Pancreas (tissue), 10 donors: ENCODE data around the gene CIPC. TPM values are rescaled to one million over a fixed set of nuclear protein-coding genes. Genes with fewer than 3 reads are reported as not detected.

Source experiments
- ATAC-seq, 4 donors: fragments of 200-7000 bp; cut with Tn5 transposase; one replicate each; pipeline versions ENCODE4 v1.8.0 to v1.9.1; 2020; ENCODE audit warnings: mild to moderate bottlenecking in 4 of 4, moderate library complexity in 4 of 4
- DNase-seq, 6 donors: peaks; one replicate each; pipeline ENCODE4 v3.0.0-alpha.2; 2020
- FAIRE-seq: peaks from 2 replicates; lab custom pipeline; 2012; peaks lifted over from hg19 to GRCh38; lab: Jason Lieb, UNC
- H3K27ac ChIP-seq, 4 donors: fragments of 200-600 bp; sonication (generic); 1 replicate in 3 of 4; 2 replicates in 1 of 4; pipeline versions ENCODE4 v1.5.0 to v1.8.0; 2020
- H3K27me3 ChIP-seq, 4 donors: fragments of 200-600 bp; one replicate each; pipeline ENCODE4 v1.8.0; 2021
- H3K36me3 ChIP-seq, 3 donors: fragments of 200-600 bp; sonication (generic) in 1 of 3; one replicate each; pipeline versions ENCODE4 v1.5.0 to v1.8.0; 2020 to 2021
- H3K4me1 ChIP-seq, 3 donors: fragments of 200-600 bp; one replicate each; pipeline ENCODE4 v1.8.0; 2021
- H3K4me3 ChIP-seq, 4 donors: fragments of 200-600 bp; sonication (generic) in 2 of 4; one replicate each; pipeline versions ENCODE4 v1.5.0 to v1.8.0; 2020 to 2021
- H3K9me3 ChIP-seq, 4 donors: fragments of 200-600 bp; one replicate each; pipeline ENCODE4 v1.8.0; 2021
- CTCF ChIP-seq, 4 donors: fragments of 200-600 bp; sonication (generic) in 3 of 4; IDR thresholded peaks; one replicate each; pipeline versions ENCODE4 v1.5.0 to v1.8.0; 2021; ENCODE audit warnings: antibody characterized with exemption in 4 of 4
- WGBS, 2 donors: extraction: QIAGEN DNeasy Blood & Tissue Kit; methylation state at CpG; one replicate each; pipeline ENCODE4 v1.1.7; 2013; 5-methylcytosine and 5-hydroxymethylcytosine counted together
- intact Hi-C, 3 donors: fragments of 100-400 bp; cut with DNase I; formaldehyde crosslinking; loops; one replicate each; pipeline versions ENCODE4 v1.11.1 to v1.14.2; 2022
- polyA plus RNA-seq, 2 donors: library from polyadenylated mRNA; stranded (reverse); fragments of 200-250 nt; gene quantifications; one replicate each; pipeline ENCODE4 v1.2.3, GENCODE V29; 2013
- total RNA-seq, 6 donors: library from RNA; stranded (reverse); fragmentation: NEBNext Ultra II Directional in 4 of 6; extraction: Animal tissue kit (Norgen Biotek cat#: 25700) in 4 of 6; gene quantifications; one replicate each; pipeline versions ENCODE4 v1.2.1 to v1.2.4, GENCODE V29; 2021 to 2023
- donor health status: healthy with polysubstance abuse.
- donor health status: DM: no; HTN: no; CAD: no; lungs with moderate emphysema.
- donor health status: DM: no; HTN: no; CAD: no.
- donor health status: control.
- donor health status: control.
- donor health status: Bipolar disorder and iron deficiency.
- donor health status: DM: yes; HTN: yes; CAD: no.
- donor health status: DM: no; HTN: no; CAD: no.
- donor health status: DM: no; HTN: no; CAD: no.
- donor health status: DM: yes; HTN: yes; CAD: no.

CIPC gene
- total and polyA plus RNA-seq, 8 donors, result 2.7 to 12.6 (median 7.6) TPM

GRCh38 chr14:77141214-77142004, 43.4 kb downstream of the CIPC start, which contains the start of gene ZDHHC22:
TSS of gene ZDHHC22 (minus strand) at chr14:77141791. CDS start at chr14:77139738, 2,053 bp downstream.
- 1% methylated on average over 47 to 77 of the region's 77 CpGs for WGBS, 2 donors
- intact Hi-C loops, result no loop called here
- peak; percentile 53 to 76 (median 66) for ATAC-seq
- Histone ChIP-seq H3K27ac (no peak within 1 kb of the TSS), H3K4me1 (peaks cover 0 to 13% (median 3%) of the 10 kb centered on the region in 3 donors), H3K4me3 (peak within 1 kb of the TSS in 3 of 4 donors; percentile 7 to 49 (median 31)), H3K36me3 (no peaks in the 10 kb centered on the region), H3K9me3 (no peaks in the 10 kb centered on the region), H3K27me3 (peaks cover 0 to 33% (median 4%) of the 10 kb centered on the region in 4 donors)
- DNase-seq, result peak in 3 of 6 donors; percentile 21 to 72 (median 69)
- peak in 1 of 4 donors; percentile 13 for TF ChIP-seq CTCF (IDR thresholded peaks at IDR 0.05)
- FAIRE-seq, result no peak

- H3K27me3 ChIP-seq, result peaks cover 0 to 33% (median 4%) of the 10 kb centered on the region in 4 donors
- no peak for ATAC-seq
- intact Hi-C loops, result no loop called here
- WGBS, 2 donors, result 12 to 14% methylated on average over 9 of the region's 9 CpGs
- no peak overlapping the region for H3K27ac ChIP-seq
- no peak overlapping the region for H3K4me3 ChIP-seq
- peaks cover 0 to 13% (median 3%) of the 10 kb centered on the region in 3 donors for H3K4me1 ChIP-seq
- H3K36me3 ChIP-seq, result no peaks in the 10 kb centered on the region
- no peaks in the 10 kb centered on the region for H3K9me3 ChIP-seq
- DNase-seq, result peak in 1 of 6 donors; percentile 10
- no peak for TF ChIP-seq CTCF (IDR thresholded peaks at IDR 0.05)
- no peak for FAIRE-seq
Measured at GRCh38 chr14:77142005-77142800, 44.1 kb downstream of the CIPC start.

DNA sequence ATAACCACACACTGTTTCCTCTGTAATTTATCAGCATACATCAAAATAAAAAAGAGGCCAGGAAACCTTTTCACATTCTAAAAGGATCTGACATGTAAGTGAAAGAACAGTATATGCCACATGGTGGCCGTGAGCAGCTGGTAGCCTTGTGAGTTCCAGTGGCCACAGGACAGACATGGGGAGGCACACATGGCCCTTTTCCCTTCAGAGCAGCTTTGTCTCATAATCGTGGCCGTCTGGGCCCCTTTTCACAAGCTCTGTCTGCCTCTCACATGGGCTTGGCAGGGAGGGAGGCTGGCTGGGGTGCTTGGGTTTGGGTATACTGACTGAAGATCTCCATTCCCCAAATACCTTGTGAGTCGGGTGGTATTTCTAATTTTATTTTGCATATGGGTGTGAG, 45.0 kb downstream of the CIPC start:
- H3K27ac ChIP-seq, result no peak overlapping the region
- intact Hi-C loops, result no loop called here
- H3K36me3 ChIP-seq, result no peaks in the 10 kb centered on the region
- no peak for TF ChIP-seq CTCF (IDR thresholded peaks at IDR 0.05)
- FAIRE-seq (no peak), DNase-seq (peak in 1 of 6 donors; percentile 43), ATAC-seq (no peak)
- no peaks in the 10 kb centered on the region for H3K9me3 ChIP-seq
- peaks cover 0 to 13% (median 3%) of the 10 kb centered on the region in 3 donors for H3K4me1 ChIP-seq
- H3K27me3 ChIP-seq, result peaks cover 0 to 33% (median 3%) of the 10 kb centered on the region in 4 donors
- H3K4me3 ChIP-seq, result no peak overlapping the region
- 11 to 17% methylated on average over 4 of the region's 4 CpGs for WGBS, 2 donors

GRCh38 chr14:77144412-77145115, 46.5 kb downstream of the CIPC start:
- Histone ChIP-seq H3K4me1 (peaks cover 0 to 13% (median 3%) of the 10 kb centered on the region in 3 donors), H3K4me3 (no peak overlapping the region), H3K36me3 (no peaks in the 10 kb centered on the region), H3K27me3 (peaks cover 0 to 26% (median 3%) of the 10 kb centered on the region in 4 donors), H3K27ac (no peak overlapping the region), H3K9me3 (no peaks in the 10 kb centered on the region)
- intact Hi-C loops, result no loop called here
- TF ChIP-seq CTCF (IDR thresholded peaks at IDR 0.05), result no peak
- 52 to 66% methylated on average over 4 of the region's 4 CpGs for WGBS, 2 donors
- no peak for DNase-seq
- ATAC-seq, result no peak
- FAIRE-seq, result no peak
